NCI-H1436 (cell line): ENCODE results near the gene GRPEL2.

Source experiments
- DNase-seq: peaks from one replicate; lab custom pipeline; 2025; lab: John Stamatoyannopoulos, UW

Gene GRPEL2

DNA sequence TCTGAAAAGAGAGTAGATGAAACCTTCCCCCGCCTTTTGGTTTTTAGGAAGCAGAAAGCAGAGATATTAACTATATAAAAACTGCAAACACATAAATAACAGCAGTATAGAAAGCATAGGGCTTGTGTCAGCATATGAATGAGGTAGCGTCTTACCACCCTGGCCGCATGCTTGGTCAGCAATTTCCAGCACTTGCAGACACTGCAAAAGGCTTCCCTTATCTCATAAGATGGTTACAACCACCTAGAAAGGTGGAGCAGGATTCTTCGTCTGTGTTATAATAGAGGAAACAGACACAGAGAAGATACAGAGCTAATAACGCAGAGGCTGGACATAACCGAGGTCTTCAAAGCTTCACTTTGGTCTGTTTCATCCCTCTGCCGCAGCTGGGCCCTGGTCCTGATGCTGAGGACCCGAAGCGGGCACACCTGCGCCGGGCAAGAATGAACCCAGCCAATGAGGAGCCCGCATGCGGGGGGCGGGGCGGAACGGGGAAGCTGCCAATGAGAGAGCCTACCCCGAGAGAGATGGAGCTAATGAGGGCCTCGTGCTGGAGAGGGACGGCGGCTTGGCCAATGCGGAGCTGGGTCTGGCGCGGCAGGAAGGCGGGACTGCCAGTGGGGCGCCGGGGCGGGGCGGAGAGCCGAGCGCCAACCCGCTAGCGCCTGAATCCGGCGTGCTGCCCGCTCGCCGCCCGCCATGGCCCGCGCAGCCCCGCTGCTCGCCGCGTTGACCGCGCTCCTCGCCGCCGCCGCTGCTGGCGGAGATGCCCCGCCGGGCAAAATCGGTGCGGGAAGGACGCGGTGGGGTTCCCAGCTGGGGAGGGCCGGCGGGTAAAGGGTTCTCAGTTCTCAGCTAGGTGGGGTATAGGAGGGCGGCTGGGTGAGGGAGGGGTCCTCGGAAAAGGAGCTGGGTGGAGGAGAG is 12.3 kb downstream of the GRPEL2 start, which contains the start of gene PCYOX1L:
TSS of gene PCYOX1L (plus strand) at position 677 of the 924 bp plus-strand sequence. CDS start at position 700, 23 bp downstream.
- peak; percentile 95 for DNase-seq

DNA sequence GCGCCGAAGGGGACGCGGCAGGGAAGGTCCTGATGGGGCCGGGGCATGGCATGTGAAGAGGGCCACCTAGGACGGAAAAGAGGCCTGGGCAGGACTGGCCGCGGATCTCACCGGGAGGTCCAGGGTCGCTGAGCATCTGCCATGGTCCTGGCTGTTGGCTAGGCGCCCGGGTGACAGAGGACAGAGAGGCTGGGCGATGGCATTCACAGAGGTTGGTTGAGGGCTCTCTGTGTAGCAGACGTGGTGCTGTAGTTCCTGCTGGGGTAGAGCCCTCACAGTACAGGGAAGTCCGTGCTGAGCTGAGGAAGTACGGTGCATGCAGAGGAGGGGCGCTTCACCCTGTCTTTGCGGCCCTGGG is 13.0 kb downstream of the GRPEL2 start:
- no peak for DNase-seq

- no peak for DNase-seq
Measured at GRCh38 chr5:149358868-149359495, 13.7 kb downstream of the GRPEL2 start.

- no peak for DNase-seq
Measured at GRCh38 chr5:149360272-149360671, 15.0 kb downstream of the GRPEL2 start.

DNA sequence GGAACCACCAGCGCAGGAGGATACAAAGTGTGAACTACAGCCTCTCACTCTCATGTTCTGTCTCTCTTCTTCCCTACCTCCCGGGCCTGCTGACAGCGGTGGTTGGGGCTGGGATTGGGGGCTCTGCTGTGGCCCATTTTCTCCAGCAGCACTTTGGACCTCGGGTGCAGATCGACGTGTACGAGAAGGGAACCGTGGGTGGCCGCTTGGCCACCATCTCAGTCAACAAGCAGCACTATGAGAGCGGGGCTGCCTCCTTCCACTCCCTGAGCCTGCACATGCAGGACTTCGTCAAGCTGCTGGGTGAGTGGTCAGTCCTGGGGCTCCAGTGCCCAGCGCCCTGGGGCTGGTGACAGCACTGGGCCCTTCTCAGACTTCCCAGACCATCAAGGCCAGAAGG is 17.2 kb downstream of the GRPEL2 start:
- DNase-seq, result no peak

DNA sequence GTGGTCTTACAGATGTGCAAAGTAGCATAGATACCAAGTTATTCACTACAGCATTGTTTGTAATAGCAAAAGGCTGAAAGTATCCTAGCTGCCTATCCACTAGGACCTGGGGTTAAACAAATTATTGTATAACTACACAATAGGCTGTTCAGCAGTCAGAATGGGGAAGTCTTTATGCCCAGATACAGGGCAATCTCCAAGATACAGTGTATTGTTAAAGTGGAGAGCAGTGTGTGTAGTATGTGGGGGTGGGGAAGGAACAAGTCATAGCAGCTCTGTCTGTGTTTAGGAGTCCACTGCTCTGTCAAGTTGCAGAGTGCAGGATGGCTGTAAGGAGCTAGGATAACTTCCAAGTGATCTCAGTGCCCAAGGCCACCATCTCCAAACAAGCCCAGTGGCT is 18.1 kb downstream of the GRPEL2 start:
- no peak for DNase-seq

DNA sequence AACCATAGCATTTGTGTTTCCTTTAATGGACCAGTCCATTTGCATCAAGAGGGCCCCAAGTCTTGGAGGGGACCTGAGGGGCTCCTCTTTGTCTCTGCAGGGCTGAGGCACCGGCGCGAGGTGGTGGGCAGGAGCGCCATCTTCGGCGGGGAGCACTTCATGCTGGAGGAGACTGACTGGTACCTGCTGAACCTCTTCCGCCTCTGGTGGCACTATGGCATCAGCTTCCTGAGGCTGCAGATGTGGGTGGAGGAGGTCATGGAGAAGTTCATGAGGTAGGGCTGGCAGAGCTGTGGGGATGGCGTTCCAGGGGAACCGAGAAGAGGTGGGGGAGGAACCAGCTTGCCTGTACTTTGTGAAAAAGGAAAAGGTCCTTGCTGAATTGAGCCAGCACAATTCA is 18.6 kb downstream of the GRPEL2 start:
- no peak for DNase-seq

- no peak for DNase-seq
Measured at GRCh38 chr5:149364719-149365118, 19.4 kb downstream of the GRPEL2 start.

- no peak for DNase-seq
Measured at GRCh38 chr5:149365418-149365817, 20.1 kb downstream of the GRPEL2 start.

GRCh38 chr5:149366169-149366729 is 20.9 kb downstream of the GRPEL2 start:
- no peak for DNase-seq

DNA sequence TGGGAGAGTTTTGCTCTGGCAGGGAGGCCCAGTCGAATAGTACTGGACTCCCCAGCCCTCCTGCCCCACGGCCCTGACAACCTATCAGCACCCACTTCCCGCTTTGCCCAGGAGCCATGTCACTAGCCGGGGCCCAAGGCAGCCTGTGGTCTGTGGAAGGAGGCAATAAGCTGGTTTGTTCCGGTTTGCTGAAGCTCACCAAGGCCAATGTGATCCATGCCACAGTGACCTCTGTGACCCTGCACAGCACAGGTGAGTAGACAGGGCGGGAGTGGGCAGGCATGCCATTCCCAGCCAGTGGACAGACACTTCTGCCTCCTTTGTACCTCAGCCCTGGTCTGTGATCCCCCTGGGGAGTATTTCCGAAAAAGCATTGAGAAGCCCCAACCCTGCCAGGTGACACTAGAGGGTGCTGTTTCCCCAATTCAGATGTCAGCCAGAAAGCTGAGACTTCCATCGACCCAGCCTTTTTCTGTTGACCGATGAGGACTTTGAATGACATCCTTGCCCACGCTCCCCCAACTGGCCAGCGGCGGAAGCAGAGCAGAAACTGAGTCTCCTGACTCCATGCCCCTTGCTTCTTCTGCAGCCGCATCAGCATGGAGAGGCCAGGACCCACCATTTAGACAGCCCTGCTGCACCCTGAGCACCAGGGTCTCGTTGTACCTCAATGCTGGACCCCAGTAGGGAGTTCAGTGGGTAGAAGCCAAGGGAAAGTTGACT is 22.1 kb downstream of the GRPEL2 start:
- DNase-seq, result peak; percentile 75

DNA sequence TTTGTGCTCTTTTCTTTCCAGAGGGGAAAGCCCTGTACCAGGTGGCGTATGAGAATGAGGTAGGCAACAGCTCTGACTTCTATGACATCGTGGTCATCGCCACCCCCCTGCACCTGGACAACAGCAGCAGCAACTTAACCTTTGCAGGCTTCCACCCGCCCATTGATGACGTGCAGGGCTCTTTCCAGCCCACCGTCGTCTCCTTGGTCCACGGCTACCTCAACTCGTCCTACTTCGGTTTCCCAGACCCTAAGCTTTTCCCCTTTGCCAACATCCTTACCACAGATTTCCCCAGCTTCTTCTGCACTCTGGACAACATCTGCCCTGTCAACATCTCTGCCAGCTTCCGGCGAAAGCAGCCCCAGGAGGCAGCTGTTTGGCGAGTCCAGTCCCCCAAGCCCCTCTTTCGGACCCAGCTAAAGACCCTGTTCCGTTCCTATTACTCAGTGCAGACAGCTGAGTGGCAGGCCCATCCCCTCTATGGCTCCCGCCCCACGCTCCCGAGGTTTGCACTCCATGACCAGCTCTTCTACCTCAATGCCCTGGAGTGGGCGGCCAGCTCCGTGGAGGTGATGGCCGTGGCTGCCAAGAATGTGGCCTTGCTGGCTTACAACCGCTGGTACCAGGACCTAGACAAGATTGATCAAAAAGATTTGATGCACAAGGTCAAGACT is 22.8 kb downstream of the GRPEL2 start:
- no peak for DNase-seq

- DNase-seq, result no peak
Measured at GRCh38 chr5:149370878-149371277, 25.6 kb downstream of the GRPEL2 start.

GRCh38 chr5:149371296-149371962 is 26.1 kb downstream of the GRPEL2 start:
- DNase-seq, result peak; percentile 54

GRCh38 chr5:149372076-149372795 is 26.9 kb downstream of the GRPEL2 start:
- DNase-seq, result no peak

DNA sequence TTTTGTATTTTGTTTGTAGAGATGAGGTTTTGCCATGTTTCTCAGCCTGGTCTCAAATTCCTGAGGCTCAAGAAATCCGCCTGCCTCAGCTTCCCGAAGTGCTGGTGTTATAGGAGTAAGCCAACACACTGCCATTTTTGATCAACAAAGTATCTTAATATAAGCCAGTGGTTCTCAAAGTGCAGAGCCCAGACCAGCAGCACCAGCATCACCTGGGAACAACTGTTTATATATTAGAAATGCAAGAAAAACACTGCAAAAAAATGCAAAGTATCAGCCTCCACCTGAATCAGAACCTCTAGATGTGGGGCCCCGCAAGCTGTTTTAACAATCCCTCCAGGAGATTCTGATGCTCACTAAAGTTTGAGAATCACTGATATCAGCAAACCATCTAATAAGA is 27.6 kb downstream of the GRPEL2 start:
- DNase-seq, result no peak

DNA sequence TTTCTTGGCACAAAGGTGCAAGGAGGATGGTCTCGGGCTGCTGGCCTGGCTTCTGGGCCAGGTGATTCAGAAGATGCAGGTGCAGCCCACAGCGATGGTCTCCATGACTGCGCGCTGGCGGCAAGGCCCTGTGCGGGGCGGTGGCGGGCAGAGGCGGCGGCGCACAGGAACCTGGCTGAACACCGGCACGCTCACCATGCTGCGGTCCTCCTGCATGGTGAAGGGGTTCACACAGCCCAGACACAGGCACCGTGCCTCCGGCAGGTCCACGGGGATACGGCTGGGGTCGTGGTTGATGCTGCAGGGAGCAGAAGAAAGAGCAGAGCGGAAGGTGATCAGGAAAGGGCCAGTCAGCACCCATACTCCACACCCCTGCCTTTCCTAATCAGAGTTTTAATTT is 29.0 kb downstream of the GRPEL2 start:
- no peak for DNase-seq

DNA sequence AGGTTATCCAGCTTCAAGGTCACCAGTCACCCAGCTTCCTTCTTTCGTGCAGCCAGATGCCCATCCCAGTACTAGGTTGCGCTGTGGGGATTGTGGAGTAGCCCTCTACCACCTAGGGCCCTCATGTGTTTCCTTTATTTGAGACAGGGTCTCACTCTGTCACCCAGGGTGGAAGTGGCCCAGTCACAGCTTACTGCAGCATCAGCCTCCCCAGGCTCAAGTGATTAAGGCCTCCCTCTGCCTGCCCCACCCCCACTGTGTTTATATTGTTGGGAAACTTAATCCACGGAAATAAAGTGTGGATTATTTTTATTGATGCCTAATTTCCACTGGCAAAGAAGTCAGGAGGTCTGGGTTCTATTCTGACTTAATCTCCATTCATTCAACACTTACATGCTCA is 29.5 kb downstream of the GRPEL2 start:
- no peak for DNase-seq

DNA sequence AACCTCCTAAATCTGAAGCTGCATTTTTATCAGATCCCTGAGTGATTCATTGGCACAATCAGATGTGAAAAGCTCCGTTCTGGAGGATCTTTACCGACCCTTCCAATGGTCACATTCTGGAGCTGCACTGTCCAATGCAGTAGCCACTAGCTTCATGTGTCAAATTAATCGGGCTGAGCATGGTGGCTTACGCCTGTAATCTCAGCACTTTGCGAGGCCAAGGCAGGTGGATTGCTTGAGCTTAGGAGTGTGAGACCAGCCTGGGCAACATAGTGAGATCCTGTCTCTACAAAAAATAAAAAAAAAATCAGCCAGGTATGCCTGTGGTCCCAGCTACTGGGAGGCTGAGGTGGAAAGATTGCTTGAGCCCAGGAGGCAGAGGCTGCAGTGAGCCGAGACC is 30.1 kb downstream of the GRPEL2 start:
- no peak for DNase-seq

- DNase-seq, result no peak
Measured at GRCh38 chr5:149376104-149376503, 30.8 kb downstream of the GRPEL2 start.
